Neural cell (in vitro differentiated cells): ENCODE data around the gene LINGO4. TPM values are rescaled to one million over a fixed set of nuclear protein-coding genes. Genes with fewer than 3 reads are reported as not detected.

Experiments
- H2AFZ ChIP-seq: fragments of 200-600, 300-800 bp; sonication (generic), shearing (Covaris generic); 2 replicates; pipeline ENCODE4 v1.6.0; 2014; ENCODE audit warnings: low read depth, mild to moderate bottlenecking, antibody characterized with exemption, low read length, moderate library complexity
- H3F3A ChIP-seq: fragments of 200-600 bp; shearing (Covaris generic); 2 replicates; pipeline ENCODE4 v1.6.1; 2016; ENCODE audit warnings: mild to moderate bottlenecking, moderate library complexity, mixed read lengths, antibody characterized with exemption, low read length; ENCODE audit not compliant: insufficient read depth, poor library complexity, severe bottlenecking
- H3K27ac ChIP-seq: fragments of 200-600, 300-800 bp; sonication (generic), shearing (Covaris generic); 2 replicates; pipeline ENCODE4 v1.5.1; 2014; ENCODE audit warnings: mild to moderate bottlenecking, low read length, moderate library complexity
- H3K27me3 ChIP-seq: fragments of 300-800, 200-600 bp; sonication (generic), shearing (Covaris generic); 2 replicates; pipeline ENCODE4 v1.6.0; 2014; ENCODE audit warnings: mild to moderate bottlenecking, low read depth, low read length, moderate library complexity; ENCODE audit not compliant: insufficient read depth
- H3K36me3 ChIP-seq: fragments of 300-800, 200-600 bp; sonication (generic), shearing (Covaris generic); 2 replicates; pipeline ENCODE4 v1.5.1; 2014; ENCODE audit warnings: mild to moderate bottlenecking, antibody characterized with exemption, low read length, moderate library complexity; ENCODE audit not compliant: insufficient read depth
- H3K4me2 ChIP-seq: fragments of 300-800, 200-600 bp; sonication (generic), shearing (Covaris generic); 2 replicates; pipeline ENCODE4 v1.6.0; 2014; ENCODE audit warnings: mild to moderate bottlenecking, low read length
- H3K4me3 ChIP-seq: fragments of 300-800, 200-600 bp; sonication (generic), shearing (Covaris generic); 2 replicates; pipeline ENCODE4 v1.5.1; 2014; ENCODE audit warnings: mild to moderate bottlenecking, low read length, moderate library complexity
- H3K79me2 ChIP-seq: fragments of 200-600 bp; shearing (Covaris generic); replicated peaks from 2 replicates; pipeline ENCODE4 v1.6.0; 2014; ENCODE audit warnings: mild to moderate bottlenecking, low read length, moderate library complexity; ENCODE audit not compliant: insufficient read depth
- H3K9ac ChIP-seq: fragments of 300-800, 200-600 bp; sonication (generic), shearing (Covaris generic); 2 replicates; pipeline ENCODE4 v1.6.1; 2016; ENCODE audit warnings: mild to moderate bottlenecking, low read length, mixed read lengths
- H3K9me2 ChIP-seq: fragments of 200-600 bp; shearing (Covaris generic); 2 replicates; pipeline ENCODE4 v1.6.1; 2016; ENCODE audit warnings: mild to moderate bottlenecking, low read length, mixed read lengths; ENCODE audit not compliant: insufficient read depth
- H3K9me3 ChIP-seq: fragments of 200-600, 300-800 bp; sonication (generic), shearing (Covaris generic); 2 replicates; pipeline ENCODE4 v1.6.1; 2016; ENCODE audit warnings: mild to moderate bottlenecking, mixed run types, low read length, moderate library complexity, mixed read lengths
- H4K20me1 ChIP-seq: fragments of 200-600 bp; shearing (Covaris generic); 2 replicates; pipeline ENCODE4 v1.6.1; 2016; ENCODE audit warnings: mild to moderate bottlenecking, mixed run types; ENCODE audit not compliant: insufficient read depth
- EP300 ChIP-seq: fragments of 450-650 bp; conservative IDR thresholded peaks from 2 replicates; pipeline ENCODE4 v1.6.1; 2014; ENCODE audit warnings: antibody characterized with exemption, mild to moderate bottlenecking, moderate library complexity; ENCODE audit not compliant: poor library complexity, severe bottlenecking
- EZH2 ChIP-seq: fragments of 200-600, 300-800 bp; shearing (Covaris generic), sonication (generic); IDR thresholded peaks from 2 replicates; pipeline ENCODE4 v1.6.1; 2014; ENCODE audit warnings: antibody characterized with exemption, low read length, borderline replicate concordance, mild to moderate bottlenecking; ENCODE audit not compliant: insufficient read depth, poor library complexity, severe bottlenecking
- MXI1 ChIP-seq: fragments of 450-650 bp; conservative IDR thresholded peaks from 2 replicates; pipeline ENCODE4 v1.6.1; 2014; ENCODE audit warnings: antibody characterized with exemption, mild to moderate bottlenecking; ENCODE audit not compliant: poor library complexity, severe bottlenecking
- POLR2AphosphoS5 ChIP-seq: IDR thresholded peaks from 2 replicates; pipeline ENCODE4 v1.6.1; 2012
- RAD21 ChIP-seq: fragments of 450-650 bp; conservative IDR thresholded peaks from 2 replicates; pipeline ENCODE4 v1.6.1; 2014; ENCODE audit warnings: antibody characterized with exemption, mild to moderate bottlenecking, moderate library complexity
- SMC3 ChIP-seq: fragments of 450-650 bp; conservative IDR thresholded peaks from 2 replicates; pipeline ENCODE4 v1.6.1; 2014; ENCODE audit warnings: antibody characterized with exemption, mild to moderate bottlenecking, moderate library complexity; ENCODE audit not compliant: poor library complexity
- TAF1 ChIP-seq: IDR thresholded peaks from 2 replicates; pipeline ENCODE4 v1.6.1; 2012; ENCODE audit warnings: low read depth
- polyA plus RNA-seq: library from polyadenylated mRNA; depleted of rRNA; stranded (reverse); fragments of >200 nt; gene quantifications from 2 replicates; pipeline ENCODE4 v1.2.3, GENCODE V29; 2014
- TF ChIP-seq, protein P1 (sequence below): IDR thresholded peaks from 2 replicates; pipeline ENCODE4 v1.6.1; 2012; ENCODE audit warnings: borderline replicate concordance
- TF ChIP-seq, protein P2 (sequence below): fragments of 450-650 bp; IDR thresholded peaks from 2 replicates; pipeline ENCODE4 v1.5.1; 2014; ENCODE audit warnings: antibody characterized with exemption, mild to moderate bottlenecking, moderate library complexity; ENCODE audit not compliant: poor library complexity, severe bottlenecking

The LINGO4 gene
- polyA plus RNA-seq, 1 donor from 2014 or later, result not detected

DNA sequence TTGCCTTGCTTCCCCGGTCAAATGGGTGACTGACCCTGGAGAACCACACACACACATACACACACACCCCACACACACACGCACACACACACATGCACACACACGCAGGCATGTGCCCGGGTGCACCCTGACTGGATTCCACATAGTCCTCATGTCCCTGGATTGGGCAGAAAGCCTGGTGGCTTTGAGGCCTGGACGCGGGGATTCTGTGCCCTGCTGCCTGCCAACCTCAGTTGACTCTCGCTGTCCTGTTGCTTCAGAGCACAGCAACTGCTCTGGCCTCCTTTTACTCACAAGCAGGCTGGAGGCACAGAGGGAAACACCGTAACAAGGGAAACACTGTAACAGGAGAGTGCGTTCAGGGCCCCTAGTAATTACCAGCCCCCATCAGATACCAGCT, 20.0 kb upstream of the LINGO4 start:
- no peaks in the 10 kb centered on the region for H3F3A ChIP-seq
- H3K9ac ChIP-seq, result no peak overlapping the region
- H3K9me3 ChIP-seq, result no peaks in the 10 kb centered on the region
- no peak overlapping the region for H3K4me2 ChIP-seq
- no peaks in the 10 kb centered on the region for H3K9me2 ChIP-seq
- H2AFZ ChIP-seq, result no peak overlapping the region
- H3K79me2 ChIP-seq, result no peaks in the 10 kb centered on the region
- no peaks in the 10 kb centered on the region for H4K20me1 ChIP-seq
- no peaks in the 10 kb centered on the region for H3K36me3 ChIP-seq
- no peaks in the 10 kb centered on the region for H3K27me3 ChIP-seq
- H3K27ac ChIP-seq, result no peak overlapping the region
- TF ChIP-seq POLR2AphosphoS5 (no peak), SMC3 (no peak), TAF1 (no peak), MXI1 (no peak), EZH2 (no peak), EP300 (no peak), RAD21 (no peak)
- TF ChIP-seq, protein P1, sequence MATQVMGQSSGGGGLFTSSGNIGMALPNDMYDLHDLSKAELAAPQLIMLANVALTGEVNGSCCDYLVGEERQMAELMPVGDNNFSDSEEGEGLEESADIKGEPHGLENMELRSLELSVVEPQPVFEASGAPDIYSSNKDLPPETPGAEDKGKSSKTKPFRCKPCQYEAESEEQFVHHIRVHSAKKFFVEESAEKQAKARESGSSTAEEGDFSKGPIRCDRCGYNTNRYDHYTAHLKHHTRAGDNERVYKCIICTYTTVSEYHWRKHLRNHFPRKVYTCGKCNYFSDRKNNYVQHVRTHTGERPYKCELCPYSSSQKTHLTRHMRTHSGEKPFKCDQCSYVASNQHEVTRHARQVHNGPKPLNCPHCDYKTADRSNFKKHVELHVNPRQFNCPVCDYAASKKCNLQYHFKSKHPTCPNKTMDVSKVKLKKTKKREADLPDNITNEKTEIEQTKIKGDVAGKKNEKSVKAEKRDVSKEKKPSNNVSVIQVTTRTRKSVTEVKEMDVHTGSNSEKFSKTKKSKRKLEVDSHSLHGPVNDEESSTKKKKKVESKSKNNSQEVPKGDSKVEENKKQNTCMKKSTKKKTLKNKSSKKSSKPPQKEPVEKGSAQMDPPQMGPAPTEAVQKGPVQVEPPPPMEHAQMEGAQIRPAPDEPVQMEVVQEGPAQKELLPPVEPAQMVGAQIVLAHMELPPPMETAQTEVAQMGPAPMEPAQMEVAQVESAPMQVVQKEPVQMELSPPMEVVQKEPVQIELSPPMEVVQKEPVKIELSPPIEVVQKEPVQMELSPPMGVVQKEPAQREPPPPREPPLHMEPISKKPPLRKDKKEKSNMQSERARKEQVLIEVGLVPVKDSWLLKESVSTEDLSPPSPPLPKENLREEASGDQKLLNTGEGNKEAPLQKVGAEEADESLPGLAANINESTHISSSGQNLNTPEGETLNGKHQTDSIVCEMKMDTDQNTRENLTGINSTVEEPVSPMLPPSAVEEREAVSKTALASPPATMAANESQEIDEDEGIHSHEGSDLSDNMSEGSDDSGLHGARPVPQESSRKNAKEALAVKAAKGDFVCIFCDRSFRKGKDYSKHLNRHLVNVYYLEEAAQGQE, result no peak
- TF ChIP-seq, protein P2, sequence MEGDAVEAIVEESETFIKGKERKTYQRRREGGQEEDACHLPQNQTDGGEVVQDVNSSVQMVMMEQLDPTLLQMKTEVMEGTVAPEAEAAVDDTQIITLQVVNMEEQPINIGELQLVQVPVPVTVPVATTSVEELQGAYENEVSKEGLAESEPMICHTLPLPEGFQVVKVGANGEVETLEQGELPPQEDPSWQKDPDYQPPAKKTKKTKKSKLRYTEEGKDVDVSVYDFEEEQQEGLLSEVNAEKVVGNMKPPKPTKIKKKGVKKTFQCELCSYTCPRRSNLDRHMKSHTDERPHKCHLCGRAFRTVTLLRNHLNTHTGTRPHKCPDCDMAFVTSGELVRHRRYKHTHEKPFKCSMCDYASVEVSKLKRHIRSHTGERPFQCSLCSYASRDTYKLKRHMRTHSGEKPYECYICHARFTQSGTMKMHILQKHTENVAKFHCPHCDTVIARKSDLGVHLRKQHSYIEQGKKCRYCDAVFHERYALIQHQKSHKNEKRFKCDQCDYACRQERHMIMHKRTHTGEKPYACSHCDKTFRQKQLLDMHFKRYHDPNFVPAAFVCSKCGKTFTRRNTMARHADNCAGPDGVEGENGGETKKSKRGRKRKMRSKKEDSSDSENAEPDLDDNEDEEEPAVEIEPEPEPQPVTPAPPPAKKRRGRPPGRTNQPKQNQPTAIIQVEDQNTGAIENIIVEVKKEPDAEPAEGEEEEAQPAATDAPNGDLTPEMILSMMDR, result no peak
- no peak overlapping the region for H3K4me3 ChIP-seq

DNA sequence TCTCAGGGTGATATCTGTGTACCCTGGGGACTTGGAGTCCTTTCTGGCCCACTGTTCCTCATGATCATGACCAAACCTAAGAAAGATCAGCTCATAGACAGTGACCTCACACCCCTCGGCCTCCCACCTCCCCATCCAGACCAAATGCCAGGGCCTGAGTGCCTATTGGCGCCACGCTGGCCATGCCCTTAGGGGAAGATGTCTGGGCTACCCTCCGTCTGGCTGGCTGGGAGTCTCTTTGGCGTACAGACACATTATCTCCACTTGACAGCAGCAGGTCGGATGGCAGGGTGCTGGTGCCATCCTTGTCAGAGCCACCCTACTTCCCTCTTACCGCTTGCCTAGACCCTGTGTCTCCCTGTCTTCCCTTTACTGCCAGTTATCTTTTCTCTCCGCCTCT, 18.0 kb upstream of the LINGO4 start:
- Histone ChIP-seq H3K9me2 (no peaks in the 10 kb centered on the region), H3K4me2 (no peak overlapping the region), H3K36me3 (no peaks in the 10 kb centered on the region), H3K4me3 (no peak overlapping the region), H3K27me3 (no peaks in the 10 kb centered on the region), H4K20me1 (no peaks in the 10 kb centered on the region), H3K79me2 (no peaks in the 10 kb centered on the region), H3K27ac (no peak overlapping the region), H3K9me3 (no peaks in the 10 kb centered on the region), H3F3A (no peaks in the 10 kb centered on the region), H3K9ac (no peak overlapping the region), H2AFZ (no peak overlapping the region)
- TF ChIP-seq, protein P1, result no peak
- TF ChIP-seq EZH2, result no peak
- no peak for TF ChIP-seq POLR2AphosphoS5
- TF ChIP-seq TAF1, result no peak
- TF ChIP-seq MXI1, result no peak
- TF ChIP-seq, protein P2, result no peak
- TF ChIP-seq SMC3, result no peak
- TF ChIP-seq EP300, result no peak
- no peak for TF ChIP-seq RAD21
